ENCODE measurements around the gene C2orf68.
"Not testable (repeated sequence)": the region's sequence is repeated elsewhere in the genome, so short reads cannot be mapped to it uniquely, and the experiment has no call there.

C2orf68 gene

DNA sequence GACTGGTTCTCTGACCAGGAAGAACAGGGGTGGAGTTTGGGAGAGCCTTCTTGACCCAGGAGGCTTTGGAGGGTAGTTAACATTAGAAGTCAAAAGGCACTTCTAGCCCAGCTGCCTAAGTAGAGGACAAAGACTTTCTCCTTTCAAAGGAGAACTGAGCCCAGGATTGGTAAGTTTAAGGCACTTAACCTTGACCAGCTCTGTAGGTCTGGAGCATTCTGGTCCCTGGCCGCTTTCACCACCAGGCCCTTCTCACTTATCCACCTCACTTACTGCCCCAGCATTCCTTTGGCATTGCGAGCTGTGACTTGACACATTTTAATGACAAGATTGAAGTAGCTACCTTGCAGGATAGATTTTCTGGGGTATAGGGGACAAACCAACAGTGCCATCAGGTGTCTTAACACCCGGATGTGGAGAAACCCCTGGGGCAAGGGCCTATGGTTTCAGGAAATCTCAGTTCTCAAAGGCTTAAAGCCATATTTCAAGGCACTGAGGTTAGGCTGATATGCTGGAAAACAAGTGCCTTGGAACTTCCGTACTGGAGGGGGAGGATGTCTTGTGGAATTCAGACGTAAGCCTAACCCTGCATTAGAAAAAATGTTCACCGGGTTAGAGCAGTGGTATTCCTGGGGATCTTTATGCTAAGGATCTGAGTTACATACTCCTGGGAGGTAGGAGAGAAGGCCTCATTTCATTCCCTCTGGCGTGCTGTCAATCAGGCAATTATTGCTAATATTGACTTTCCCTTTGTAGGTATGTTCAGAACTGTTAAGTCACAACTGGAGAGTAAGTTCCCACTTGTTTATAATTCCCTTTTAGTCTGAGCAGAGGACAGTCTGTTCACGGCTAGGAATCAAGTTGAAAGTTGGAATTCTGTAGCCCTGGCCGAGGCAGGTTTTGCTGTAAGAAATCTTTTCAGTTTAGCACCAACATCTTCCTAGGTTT, 4.3 kb downstream of the C2orf68 start:
- Mint-ChIP-seq H3K9me3 (no peaks in the 10 kb centered on the region), H3K4me3 (no peak overlapping the region), H3K27ac (peak overlapping the region; percentile 19), H3K36me3 (peaks cover 4% of the 10 kb centered on the region), H3K27me3 (no peaks in the 10 kb centered on the region), H3K4me1 (peaks cover 64% of the 10 kb centered on the region)

DNA sequence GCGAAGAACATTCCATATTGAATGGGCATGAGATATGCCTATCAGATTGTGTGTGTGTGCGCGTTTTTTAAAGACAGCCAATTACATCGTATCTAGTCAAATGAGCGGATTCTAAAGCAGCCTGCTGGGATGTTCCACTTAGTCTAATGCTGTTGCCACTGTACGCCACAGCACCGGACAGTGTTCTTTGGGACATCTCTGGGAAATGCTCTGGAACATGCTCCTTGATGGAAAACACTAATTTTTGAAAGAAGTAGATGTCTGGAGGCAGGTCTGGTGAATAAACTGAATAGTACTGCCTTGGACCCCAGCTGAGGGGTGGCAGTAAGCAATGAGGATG, 5.8 kb downstream of the C2orf68 start:
- H3K27ac Mint-ChIP-seq: no peak overlapping the region
- no peaks in the 10 kb centered on the region for H3K9me3 Mint-ChIP-seq
- H3K4me1 Mint-ChIP-seq: peaks cover 64% of the 10 kb centered on the region
- no peaks in the 10 kb centered on the region for H3K27me3 Mint-ChIP-seq
- H3K36me3 Mint-ChIP-seq: peaks cover 4% of the 10 kb centered on the region
- H3K4me3 Mint-ChIP-seq: no peak overlapping the region

DNA sequence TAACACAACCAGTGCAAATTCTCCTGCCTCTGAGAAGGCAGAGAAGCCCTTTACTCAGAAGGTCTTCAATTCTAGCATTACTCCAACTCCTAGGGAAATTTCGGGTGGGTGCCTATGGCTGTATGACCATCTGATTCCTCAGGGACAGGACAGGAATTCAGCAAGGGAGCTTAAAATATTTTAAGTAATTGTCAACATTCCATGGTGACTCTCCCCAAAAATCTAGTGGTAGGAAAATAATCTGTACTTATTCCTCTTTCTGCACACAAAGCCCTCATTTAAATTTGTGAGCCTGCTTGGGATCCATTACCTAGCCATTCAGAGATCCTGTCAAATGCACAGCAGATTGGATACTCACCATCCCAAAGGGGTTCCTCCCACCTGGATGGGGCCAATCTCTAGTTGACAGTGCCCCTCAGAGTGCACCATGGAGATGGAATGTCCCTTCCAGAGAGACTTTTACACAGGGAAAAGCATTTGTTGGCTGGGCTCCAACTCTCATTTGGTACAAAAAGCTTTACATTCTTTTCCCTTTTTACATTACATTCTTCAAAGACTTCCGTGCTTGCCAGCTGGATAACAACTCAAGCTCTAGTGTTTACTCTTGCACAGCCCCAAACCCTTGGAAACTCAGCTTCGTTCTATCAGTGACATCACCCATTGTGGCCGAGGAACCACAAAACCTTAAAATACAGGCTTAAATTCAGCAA, 6.3 kb downstream of the C2orf68 start:
- Mint-ChIP-seq H3K27me3 (no peaks in the 10 kb centered on the region), H3K4me3 (no peak overlapping the region), H3K9me3 (no peaks in the 10 kb centered on the region), H3K4me1 (peaks cover 64% of the 10 kb centered on the region), H3K36me3 (peaks cover 4% of the 10 kb centered on the region), H3K27ac (no peak overlapping the region)

DNA sequence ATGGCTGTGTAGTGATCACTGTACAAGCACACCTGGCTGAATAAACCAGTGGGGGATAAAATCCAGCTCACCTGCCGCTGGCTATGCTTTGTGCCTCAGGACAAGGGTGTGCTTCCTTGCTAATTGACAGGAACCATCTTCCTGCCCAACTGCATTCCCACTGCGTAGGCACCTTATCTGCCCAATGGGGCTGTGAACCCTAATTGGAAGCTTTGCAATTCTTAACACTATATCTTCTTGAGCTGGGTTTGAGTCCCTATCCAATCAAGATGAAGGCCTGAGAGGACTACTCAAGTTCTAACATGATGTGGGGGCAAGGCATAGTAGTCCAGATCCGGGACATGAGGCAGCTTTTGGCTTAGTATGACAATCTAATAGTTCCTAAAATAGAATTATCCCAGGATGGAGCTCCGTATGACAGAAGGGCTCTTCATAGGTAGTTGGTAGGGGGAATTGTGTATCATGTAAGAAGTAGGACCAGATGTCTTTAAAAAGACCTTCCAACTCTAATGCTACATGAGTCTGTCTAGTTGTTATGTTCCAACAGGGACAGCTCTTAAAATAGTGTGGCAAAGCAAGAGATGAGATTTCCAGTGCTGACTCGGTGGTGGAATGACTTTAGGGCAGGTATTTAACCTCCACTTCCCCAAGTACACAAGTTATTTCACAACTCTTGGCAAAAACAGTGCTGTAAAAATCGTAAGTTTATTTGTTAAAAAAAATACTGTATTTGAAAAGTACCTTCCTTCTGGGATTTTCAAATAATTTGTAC, 7.1 kb downstream of the C2orf68 start:
- peak overlapping the region; percentile 41 for H3K27ac Mint-ChIP-seq
- peaks cover 56% of the 10 kb centered on the region for H3K4me1 Mint-ChIP-seq
- H3K27me3 Mint-ChIP-seq: no peaks in the 10 kb centered on the region

DNA sequence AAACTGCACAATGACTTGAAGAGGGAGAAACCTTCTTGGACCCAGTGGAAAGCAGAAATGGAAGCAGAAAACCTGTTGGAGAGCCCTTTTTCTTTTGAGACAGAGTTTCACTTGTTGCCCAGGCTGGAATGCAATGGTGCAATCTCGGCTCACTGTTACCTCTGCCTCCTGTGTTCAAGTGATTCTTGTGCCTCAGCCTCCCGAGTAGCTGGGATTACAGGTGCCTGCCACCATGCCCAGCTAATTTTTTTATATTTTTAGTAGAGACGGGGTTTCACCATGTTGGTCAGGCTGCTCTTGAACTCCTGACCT, 7.8 kb downstream of the C2orf68 start:
- peak overlapping the region; percentile 88 for H3K4me3 Mint-ChIP-seq

More for the DNA sequence above, 7.1 kb downstream of the C2orf68 start:
- Mint-ChIP-seq H3K36me3 (peaks cover 1% of the 10 kb centered on the region), H3K4me3 (no peak overlapping the region), H3K9me3 (no peaks in the 10 kb centered on the region)

DNA sequence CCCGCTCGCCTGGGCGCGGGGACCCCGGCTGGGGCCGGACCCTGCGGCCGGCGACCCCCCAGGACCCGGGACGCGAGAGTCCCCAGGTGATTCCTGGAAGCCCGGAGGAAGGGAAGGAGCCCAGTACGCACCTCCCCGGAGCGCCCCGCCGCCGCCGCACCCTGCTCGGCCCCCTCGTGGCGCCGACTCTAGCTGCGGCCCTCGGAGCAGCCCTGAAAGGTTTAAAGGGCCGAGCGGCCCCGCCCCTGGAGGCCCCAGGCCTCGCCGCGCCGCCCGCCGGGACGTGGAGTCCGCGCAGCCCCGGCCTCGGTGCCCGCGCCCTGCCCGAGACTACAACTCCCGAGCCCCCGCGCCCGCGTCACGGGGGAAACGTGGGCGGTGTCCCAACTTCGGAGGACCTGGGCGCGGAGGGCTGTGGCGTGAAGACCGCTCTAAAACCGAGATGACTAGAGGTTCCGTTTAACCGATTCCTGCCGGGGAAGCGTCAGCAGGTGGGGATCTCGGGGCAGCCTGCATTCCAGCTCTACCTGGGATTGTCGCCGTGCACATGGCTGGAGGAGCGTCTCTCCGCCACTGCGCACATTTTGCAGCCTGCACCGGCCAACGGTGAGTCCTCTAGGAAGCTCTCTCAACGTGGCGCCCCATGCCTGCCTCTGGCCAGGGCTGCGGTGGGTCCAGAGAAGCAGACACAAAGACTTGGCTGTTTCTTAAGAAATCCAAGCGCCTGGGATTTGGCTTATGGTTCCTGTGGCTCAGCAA, 9.2 kb downstream of the C2orf68 start, which contains the start of gene TMEM150A:
TSS of gene TMEM150A (minus strand) at position 223 of the 759 bp plus-strand sequence. CDS start 750 bp downstream, outside the sequence.
- no peaks in the 10 kb centered on the region for H3K27me3 Mint-ChIP-seq
- H3K27ac Mint-ChIP-seq: peak within 1 kb of the TSS; percentile 87
- H3K4me1 Mint-ChIP-seq: peaks cover 38% of the 10 kb centered on the region
- H3K4me3 Mint-ChIP-seq: peak within 1 kb of the TSS; percentile 88
- no peaks in the 10 kb centered on the region for H3K9me3 Mint-ChIP-seq
- no peaks in the 10 kb centered on the region for H3K36me3 Mint-ChIP-seq

More for the DNA sequence above, 7.8 kb downstream of the C2orf68 start:
- not testable (repeated sequence) for H3K36me3 Mint-ChIP-seq, H3K9me3 Mint-ChIP-seq, H3K27me3 Mint-ChIP-seq
- H3K4me1 Mint-ChIP-seq: peaks cover 50% of the 10 kb centered on the region
- peak overlapping the region; percentile 46 for H3K27ac Mint-ChIP-seq

DNA sequence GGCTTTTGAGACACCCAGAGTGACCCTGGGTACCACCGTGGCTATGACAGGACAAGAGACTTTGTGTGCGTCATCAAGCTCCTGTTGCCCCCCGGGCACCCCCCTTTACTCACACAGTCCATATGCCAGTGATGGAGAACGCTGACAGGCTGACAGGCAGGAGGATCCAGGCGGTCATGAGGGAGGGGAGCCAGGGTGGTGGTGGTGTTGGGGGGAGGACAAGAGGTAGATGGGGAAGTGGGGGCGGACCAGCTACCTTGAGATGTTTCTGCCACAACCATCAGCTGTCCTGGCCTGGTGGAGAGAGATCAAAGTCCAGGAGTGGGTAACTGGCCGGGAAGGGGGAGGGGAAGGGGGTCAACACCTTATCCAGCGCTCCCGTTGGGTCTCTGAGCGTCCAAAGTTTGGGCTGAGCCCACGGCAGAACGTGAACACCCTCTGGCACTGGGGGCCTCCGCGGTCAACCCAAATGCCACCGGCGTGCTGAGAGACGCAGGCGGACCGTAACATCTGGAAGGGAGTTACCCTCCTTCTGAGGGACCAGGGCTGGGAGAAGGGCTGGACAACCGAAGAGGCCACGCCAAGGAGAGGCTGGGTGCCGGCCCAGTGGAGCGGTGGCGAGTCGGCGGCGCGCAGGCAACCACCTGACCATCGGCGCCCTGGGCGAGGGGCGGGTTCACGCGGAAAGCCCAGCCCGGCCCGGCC, 9.9 kb downstream of the C2orf68 start:
- Mint-ChIP-seq H3K27ac (peak overlapping the region; percentile 87), H3K9me3 (no peaks in the 10 kb centered on the region), H3K36me3 (no peaks in the 10 kb centered on the region), H3K4me3 (peak overlapping the region; percentile 85), H3K27me3 (no peaks in the 10 kb centered on the region), H3K4me1 (peaks cover 37% of the 10 kb centered on the region)

DNA sequence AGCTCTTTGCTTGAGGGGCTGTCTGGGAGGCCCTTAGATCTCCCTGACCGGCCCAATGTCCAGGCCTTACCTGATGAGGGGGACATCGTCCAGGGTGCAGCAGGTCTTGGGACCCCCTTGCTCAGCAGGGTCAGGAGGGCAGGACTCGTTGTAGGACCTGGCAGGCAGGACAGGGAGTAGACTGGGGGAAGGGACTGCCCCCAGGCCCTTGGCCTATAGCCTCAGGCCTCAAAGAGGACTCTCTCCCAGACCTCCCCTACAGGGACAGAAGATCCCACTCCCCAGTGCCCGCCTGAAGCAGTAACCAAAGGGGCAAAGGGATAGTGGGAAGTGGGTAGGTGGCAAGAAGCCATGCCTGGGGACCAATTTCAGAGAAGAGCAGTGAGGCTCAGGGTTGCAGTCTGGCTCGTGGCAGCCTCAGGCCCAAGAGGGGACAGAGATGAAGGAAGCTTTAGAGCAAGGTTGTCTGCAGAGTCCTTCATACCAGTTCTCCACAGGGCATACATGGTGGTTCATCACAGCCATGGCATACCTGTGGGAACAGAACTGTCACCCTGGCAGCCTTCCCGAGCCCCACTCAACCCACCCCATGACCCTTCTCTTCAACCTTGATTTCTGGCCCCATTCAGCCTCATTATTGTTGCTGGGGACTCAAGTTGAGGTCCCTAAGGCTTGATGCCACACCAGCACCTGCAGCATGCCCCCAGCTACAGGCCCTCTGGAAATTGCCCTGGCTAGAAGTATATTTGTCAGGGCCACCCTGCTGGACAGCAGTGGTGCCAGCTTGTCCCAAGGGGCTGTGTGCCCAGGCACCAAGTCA, 10.7 kb downstream of the C2orf68 start:
- H3K36me3 Mint-ChIP-seq: no peaks in the 10 kb centered on the region
- no peaks in the 10 kb centered on the region for H3K27me3 Mint-ChIP-seq
- H3K27ac Mint-ChIP-seq: peak overlapping the region; percentile 87
- no peaks in the 10 kb centered on the region for H3K9me3 Mint-ChIP-seq
- H3K4me3 Mint-ChIP-seq: peak overlapping the region; percentile 85
- H3K4me1 Mint-ChIP-seq: peaks cover 41% of the 10 kb centered on the region

DNA sequence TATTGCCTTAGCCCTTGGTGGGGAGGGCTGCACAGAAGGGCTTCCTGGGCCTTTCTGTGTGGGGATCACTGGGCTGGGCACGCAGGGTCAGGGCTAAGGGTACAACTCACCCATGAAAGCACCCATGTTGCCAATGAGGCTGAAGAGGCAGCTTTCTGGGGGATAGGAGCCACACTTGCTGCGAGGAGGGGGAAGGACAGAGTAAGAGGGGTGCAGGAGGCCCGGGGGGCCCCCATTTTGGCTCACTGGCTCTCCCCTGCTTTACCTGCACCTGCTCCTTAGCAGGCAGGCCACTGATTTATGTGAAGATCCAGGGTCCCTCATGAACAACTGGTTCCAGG, 11.7 kb downstream of the C2orf68 start:
- Mint-ChIP-seq H3K9me3 (no peaks in the 10 kb centered on the region), H3K4me1 (peaks cover 40% of the 10 kb centered on the region), H3K27me3 (no peaks in the 10 kb centered on the region), H3K27ac (no peak overlapping the region), H3K4me3 (no peak overlapping the region), H3K36me3 (no peaks in the 10 kb centered on the region)

DNA sequence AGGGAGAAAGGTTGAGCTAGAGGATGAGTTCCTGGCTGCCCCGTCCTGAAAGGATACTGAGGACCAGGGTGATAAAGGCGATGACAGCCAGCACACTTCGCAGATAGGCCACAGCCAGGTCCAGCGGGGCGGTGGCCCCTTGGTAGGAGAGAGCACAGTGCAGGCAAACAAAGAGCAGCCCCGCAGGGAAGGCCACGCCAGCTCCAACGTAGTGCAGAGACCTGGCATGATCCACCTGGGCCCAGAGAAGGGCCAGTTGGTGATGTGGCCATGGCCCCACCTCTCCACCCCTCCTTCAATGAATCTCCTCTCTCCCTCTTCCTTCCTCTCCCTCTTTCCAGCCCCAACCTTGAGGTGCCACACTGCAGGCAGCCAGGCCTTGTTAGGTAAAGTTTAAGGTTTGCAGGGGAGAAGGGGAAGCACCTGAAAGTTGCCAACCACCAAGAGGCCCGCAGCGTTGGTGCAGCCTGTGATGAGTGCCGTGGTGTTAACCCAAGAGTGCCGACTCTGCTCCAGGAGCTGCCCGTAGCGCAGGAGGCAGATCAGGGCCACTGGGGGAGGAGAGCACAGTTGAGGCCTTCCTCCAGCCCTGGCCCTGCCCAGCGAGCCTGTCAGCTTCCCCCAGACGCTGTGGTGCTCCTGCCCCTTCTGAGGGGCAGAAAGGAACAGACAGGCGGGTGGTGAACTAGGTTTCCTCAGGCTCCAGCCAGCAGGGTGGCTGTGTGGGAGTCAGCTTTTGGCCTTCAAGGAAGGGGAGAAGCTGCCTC, 12.2 kb downstream of the C2orf68 start:
- peak overlapping the region; percentile 23 for H3K27ac Mint-ChIP-seq

DNA sequence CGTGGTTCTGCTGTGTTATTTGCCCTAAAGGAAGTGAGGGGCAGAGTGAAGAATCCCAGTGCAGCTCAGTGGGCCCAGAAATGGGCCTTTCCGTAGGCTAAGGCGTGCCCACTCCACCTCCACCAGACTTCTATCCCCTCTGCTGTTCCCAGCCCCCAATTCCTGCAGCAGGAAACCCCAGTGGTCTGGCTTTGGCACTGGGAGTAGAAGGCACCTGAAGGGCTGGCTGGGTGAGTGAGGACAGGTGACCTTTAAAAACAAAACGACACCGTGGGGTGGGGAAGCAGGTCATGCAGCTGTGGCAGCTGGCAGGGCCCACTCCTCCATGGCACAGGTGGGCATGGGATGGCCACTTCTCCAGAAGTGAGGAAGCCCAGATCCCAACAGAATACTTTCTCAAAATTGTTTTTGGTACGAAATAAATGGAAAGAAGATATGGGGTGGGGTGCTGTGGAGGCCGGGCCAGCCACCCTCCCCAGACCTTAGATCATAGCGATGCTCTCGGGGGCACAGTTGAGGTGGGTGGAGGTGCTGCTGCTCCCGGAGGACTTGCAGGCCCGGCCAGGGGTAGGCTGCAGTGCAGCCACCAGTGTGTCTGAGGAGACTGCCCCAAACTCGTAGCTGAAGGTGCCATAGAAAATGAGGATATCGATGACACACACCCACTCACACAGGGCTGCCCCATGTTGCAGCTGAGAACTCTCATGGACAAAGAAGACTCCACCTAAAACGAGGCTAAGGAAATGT, 13.1 kb downstream of the C2orf68 start:
- Mint-ChIP-seq H3K4me3 (no peak overlapping the region), H3K27ac (no peak overlapping the region)

More for the DNA sequence above, 12.2 kb downstream of the C2orf68 start:
- peaks cover 39% of the 10 kb centered on the region for H3K4me1 Mint-ChIP-seq
- H3K9me3 Mint-ChIP-seq: no peaks in the 10 kb centered on the region
- H3K4me3 Mint-ChIP-seq: no peak overlapping the region
- no peaks in the 10 kb centered on the region for H3K27me3 Mint-ChIP-seq
- no peaks in the 10 kb centered on the region for H3K36me3 Mint-ChIP-seq

DNA sequence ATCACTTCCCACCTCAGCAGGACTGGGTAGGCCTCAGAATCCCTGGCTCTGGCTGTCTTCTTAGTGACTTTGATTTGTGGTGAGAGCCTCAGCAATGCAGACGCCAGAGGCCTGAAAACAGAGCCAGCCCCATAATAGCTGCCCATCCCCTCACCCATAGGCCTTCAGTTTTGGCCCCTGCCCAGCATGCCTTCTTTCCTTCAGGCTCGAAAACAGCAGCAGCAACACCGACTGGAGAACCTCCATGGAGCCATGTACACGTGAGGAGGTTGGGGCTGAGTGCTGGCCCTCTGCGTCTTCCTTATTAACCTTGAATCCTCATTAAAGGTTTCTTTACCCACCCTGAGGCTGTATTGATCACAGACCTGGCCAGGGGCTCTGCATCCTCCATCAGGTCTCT, 14.6 kb downstream of the C2orf68 start:
- Mint-ChIP-seq H3K9me3 (no peaks in the 10 kb centered on the region), H3K4me1 (peaks cover 33% of the 10 kb centered on the region), H3K27me3 (no peaks in the 10 kb centered on the region), H3K27ac (no peak overlapping the region), H3K4me3 (peak overlapping the region; percentile 99), H3K36me3 (no peaks in the 10 kb centered on the region)

More for the DNA sequence above, 13.1 kb downstream of the C2orf68 start:
- no peaks in the 10 kb centered on the region for H3K27me3 Mint-ChIP-seq
- no peaks in the 10 kb centered on the region for H3K9me3 Mint-ChIP-seq
- peaks cover 40% of the 10 kb centered on the region for H3K4me1 Mint-ChIP-seq
- H3K36me3 Mint-ChIP-seq: no peaks in the 10 kb centered on the region
